Glomerular visceral epithelial cell (primary cell): ENCODE results near the gene RALGAPA2.

Experiments used
- DNase-seq: peaks from one replicate; pipeline ENCODE4 v3.0.0-alpha.2; 2016; ENCODE audit errors: extremely low spot score

Gene RALGAPA2

GRCh38 chr20:20436689-20437088 lies 275.8 kb downstream of the RALGAPA2 start:
- no peak for DNase-seq

DNA sequence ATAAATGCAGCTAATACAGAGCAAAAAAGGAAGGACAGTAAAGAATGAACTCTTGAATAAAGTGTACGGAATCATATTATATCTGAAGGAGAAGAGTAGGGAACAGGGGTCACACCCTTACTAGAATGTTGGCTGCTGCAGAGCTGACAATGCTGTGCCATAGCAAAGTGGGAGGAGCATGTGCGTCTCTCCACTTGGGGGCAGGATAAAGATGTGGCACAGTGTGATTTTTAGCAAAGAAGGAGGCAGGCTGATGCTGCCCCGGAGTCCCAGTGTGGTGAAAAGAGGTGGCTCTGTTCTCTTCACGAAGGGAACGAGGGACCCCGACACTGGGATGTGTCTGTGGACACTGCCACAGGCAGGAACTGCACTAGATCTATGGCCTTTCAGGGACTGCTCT lies 277.0 kb downstream of the RALGAPA2 start:
- no peak for DNase-seq

DNA sequence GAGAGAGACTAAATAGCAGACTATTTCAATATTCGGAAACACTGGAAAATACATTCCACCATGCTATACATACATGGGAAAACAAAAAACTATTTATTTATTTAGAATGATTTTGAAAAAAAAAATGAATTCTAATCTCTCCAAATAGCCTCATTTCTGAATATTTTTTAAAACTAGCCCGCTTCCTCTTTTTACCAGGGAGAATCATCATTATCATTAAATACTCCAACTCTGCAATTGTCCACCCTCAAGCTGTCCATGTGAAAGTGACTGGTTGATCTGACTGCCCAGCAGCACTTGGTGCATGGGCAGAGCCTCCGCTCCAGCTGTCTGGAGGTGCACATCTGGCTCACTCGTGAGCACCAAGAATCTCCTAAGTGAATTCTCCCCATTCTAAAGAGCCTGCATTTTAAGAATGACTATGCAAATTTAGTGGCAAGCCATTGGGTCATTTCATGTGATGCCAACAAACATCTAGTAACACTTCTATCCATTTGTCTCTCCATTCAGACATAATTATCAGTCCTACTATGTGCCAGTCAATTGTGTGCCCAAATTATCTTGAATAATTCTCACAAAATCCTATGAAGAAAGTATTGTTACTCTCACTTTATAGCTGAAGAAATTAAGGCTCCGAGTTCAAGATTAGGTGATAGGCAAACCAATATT lies 279.7 kb downstream of the RALGAPA2 start:
- DNase-seq, result no peak

DNA sequence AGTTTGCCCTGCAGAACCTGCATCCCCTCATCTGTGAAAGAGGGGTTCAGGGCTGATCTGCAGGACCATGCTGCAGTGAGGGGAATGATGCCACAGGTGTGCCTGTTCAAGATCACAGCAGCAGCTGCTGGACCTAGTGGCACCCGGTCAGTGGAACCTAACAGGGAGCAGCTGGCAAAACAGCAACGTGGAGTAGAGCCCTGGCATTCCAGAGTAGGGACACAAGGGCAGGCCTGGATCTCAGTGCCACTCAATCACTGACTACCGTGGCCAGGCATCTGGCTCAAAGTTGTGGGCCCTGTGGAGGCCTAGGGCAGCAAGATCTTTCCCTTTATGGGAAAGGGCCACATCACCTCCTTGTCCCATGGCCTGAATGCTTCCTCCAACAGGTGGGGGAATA lies 282.4 kb downstream of the RALGAPA2 start:
- DNase-seq, result no peak

DNA sequence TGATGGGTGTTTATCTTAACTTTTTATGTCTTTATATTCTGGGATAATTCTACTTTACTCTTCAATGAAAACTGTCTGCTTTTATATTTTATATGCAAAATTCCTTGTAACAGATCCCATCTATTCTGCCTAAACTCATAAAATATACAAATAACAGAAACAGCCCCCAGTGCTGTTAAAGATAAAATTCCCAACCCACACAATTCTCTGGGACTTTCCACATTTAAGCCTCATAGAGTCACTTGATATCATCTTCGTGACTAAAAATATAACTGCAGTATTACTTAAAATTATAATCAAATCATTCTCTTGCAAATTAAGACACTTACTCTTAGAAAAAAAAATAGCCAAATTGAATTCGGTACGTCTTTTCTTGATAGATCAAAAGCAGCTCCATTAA lies 284.4 kb downstream of the RALGAPA2 start:
- no peak for DNase-seq

DNA sequence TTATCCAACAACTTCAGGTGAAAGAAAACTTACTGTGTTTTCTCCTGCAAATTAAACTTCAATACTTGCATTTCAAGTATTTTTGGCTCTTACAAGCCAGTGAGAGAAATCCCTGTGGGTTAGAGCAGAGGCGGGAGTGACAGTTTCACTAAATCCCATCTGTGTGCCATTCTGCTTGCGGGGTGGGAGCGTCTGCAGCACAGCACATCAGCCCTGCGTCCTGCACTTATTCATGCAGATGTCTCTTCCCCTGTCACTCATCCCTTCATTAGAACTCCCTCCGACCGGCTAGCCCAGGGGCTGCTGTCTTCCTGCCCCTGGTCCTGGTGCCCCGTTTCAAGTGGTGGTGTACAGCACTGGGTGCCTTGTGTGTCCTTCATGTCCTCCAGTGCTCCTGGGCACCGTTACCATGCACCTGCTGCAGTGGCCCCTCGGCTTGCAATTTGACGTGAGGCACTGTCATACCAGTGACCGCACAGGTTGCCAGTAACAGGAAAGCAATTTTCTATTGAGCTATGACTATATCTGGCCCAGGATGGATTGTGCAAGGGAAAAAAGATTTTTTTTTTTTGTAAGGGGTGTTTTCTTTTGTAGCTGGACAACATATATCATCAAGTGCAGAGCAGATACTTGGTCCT lies 285.1 kb downstream of the RALGAPA2 start:
- DNase-seq, result no peak

DNA sequence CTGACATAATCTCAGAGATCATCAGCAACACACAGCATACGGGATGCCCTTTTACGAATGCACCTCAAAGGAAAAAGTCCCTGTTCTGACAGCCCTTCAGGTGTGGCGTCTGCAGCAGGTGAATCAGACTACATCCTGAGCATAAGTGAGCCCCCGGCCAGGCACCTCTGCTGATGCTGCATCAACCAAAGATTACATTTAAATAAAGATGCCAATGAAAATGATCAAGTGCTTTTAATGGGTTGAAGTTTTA lies 285.9 kb downstream of the RALGAPA2 start:
- DNase-seq, result no peak

DNA sequence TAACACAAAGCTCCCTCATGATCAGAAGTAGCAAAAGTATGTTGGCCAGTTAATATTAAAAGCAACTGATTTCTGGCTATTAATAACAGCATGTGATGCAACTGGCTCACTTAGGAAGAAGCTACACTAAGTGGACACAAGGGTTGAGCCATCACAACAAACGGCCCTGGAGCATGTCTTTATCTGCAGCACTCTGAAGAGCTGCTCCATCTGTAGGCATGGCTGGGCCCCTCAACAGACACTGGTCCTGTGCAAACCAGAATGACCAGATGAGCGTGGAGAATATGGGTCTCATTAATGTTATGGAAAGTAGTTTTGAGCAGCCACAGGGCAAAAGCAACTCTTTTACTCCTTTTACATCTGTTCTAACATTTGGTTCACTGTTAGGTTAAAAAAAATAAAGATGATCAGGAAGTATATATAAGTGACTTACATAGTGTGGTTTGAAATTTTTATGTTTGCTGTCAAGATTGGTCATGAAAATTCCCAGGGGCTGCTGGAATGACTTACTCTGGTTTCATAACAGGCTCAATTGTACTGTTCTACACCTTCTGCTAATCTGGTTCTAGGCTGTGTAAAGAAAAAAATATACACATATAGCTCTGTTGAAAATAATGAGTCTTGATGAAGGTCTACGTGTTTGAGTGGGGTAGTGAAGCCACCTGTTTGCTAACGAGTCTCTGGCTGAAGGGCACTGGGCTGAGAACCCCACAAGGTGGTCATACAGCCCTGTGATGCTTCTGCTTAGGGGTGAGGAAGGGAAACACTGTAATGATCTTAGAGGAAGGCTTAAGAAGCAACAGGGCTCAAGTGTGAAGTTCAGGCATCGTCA lies 286.4 kb downstream of the RALGAPA2 start:
- no peak for DNase-seq

DNA sequence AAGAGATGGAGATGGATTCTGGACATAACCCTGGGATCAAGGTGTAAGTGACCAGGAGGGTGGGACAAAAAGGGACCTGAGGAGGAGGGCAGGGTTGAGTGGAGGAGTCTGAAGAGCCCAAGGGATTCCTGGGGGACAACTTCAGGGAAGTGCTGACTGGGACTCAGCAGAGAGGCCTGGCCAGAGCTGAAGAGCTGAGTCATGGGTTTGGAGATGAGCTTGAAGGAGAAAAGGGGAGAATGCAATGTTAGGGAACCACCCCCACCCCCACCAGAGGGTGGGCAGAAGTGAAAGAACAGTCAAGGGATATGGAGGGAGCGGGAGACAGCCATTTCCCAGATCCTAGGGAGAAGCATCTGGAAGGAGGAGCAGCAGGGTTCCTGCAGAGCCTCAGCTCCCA lies 289.3 kb downstream of the RALGAPA2 start:
- DNase-seq, result no peak

GRCh38 chr20:20417876-20418676 lies 294.4 kb downstream of the RALGAPA2 start:
- DNase-seq, result no peak

DNA sequence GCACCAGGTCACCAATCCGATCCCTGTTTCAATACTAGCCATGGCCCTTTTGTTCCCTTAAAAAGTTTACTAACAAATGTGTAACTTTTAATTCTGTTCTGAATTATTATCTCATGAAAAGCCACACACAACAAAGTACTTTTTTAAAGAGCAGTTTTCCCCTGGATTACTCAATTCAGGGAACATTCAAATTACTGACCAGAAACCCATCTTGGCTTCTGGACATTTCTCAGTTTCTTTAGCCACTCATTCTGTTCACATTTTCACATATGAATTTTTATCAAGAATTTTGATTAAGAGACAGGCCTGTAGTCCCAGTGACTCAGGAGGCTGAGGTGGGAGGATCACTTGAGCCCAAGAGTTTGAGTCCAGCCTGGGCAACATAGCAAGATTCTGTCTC lies 297.1 kb downstream of the RALGAPA2 start:
- no peak for DNase-seq

DNA sequence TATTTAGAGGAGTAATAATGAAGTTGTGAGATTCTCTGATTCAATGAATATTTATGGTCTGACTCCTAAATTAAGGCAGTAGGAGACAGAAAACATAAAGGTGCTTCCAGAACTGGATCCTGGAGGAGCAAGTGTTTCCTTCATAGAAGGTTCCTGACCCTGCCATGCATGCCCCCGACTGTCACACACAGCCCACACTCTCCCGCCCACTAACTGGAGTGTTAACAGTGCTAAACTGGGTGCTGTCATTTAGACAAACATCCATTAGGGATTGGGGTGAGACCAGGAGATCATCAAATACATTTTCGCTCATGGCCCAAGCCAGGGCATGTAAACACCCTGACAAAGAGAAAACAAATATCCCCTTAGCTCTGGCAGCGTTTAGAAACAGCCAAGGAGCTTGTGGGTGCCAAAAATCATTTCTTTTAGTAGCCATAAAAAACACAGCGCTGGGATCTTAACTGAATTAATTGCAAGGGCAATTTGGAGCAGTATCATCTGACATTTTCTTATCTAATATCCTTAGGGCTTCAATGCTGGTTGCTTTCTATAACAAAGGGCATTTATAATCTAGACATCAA lies 297.7 kb downstream of the RALGAPA2 start:
- no peak for DNase-seq

- no peak for DNase-seq
Observed at GRCh38 chr20:20413810-20414281, 298.6 kb downstream of the RALGAPA2 start.

DNA sequence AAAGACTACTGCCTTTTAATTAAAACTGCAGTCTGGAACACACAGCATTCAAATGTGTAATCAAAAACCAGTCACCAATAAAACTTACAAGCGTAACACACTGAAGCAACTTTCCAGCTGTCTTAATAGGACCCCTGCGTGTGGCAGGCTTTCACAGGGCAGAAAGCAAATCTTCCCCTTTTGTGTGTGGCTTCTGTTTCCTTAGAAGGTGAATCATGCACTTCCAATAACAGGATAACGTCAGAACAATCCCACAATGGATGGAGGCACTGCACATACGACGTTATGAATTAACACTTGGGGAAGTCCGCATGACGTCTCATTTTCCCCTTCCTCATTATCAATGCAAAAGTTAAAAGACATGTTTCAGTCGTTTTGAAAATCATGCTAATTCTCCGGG lies 299.7 kb downstream of the RALGAPA2 start:
- DNase-seq, result no peak

DNA sequence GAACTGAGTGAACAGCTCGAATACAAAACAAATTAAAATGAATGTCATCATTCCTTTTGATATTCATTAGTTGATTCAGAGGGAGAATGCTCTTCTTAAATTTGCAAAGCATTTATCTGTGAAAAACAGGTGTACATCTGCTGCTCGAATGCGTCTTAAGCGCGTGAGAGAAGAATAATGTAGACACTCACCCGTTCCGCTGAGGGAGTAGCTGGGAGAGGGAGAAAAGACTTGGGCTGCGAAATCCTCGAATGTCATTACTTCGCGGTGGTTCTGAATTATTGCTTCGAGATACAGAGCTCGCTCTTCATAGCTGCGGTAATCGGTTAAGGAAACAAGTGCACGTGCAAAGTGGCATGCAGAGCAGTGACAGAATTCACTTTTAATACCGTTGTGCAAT lies 300.6 kb downstream of the RALGAPA2 start:
- DNase-seq, result no peak

- DNase-seq, result no peak
Observed at GRCh38 chr20:20411402-20411801, 301.0 kb downstream of the RALGAPA2 start.

- no peak for DNase-seq
Observed at GRCh38 chr20:20410678-20411077, 301.8 kb downstream of the RALGAPA2 start.

GRCh38 chr20:20409331-20409730 lies 303.1 kb downstream of the RALGAPA2 start:
- DNase-seq, result no peak

GRCh38 chr20:20407891-20408805 lies 304.3 kb downstream of the RALGAPA2 start:
- peak; percentile 6 for DNase-seq

- DNase-seq, result no peak
Observed at GRCh38 chr20:20406306-20406705, 306.1 kb downstream of the RALGAPA2 start.

DNA sequence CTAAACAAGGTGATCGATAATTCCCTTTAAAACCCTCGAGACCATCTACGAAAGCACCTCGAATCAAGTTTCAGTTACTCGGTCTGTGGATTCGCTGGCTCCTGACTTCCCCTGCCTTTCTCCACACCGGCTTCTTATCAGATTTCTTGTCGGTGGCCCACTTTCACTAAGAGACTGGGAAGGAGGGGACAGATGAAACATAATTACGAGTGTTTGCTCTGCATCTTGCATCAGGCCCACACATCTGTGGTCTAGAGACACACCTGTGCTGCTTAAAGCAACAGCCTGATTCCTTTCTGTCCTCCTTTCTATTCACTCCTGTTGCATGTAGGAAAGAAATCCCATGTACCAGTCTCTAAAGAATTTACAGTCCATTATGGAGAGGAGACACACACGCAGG lies 306.8 kb downstream of the RALGAPA2 start:
- no peak for DNase-seq
